Heart right ventricle (tissue), 16 donors: ENCODE measurements around the gene AMN. TPM values are rescaled to one million over a fixed set of nuclear protein-coding genes. Genes with fewer than 3 reads are reported as not detected.

Experiments used
- ATAC-seq, 8 donors: fragments of 200-7000 bp; cut with Tn5 transposase; one replicate each; pipeline ENCODE4 v1.9.1; 2020; ENCODE audit warnings: mild to moderate bottlenecking in 8 of 8, moderate library complexity in 8 of 8, moderate number of reproducible peaks in 1 of 8
- DNase-seq, 2 donors: peaks; one replicate each; pipeline ENCODE4 v3.0.0-alpha.2; 2020
- H3K27ac ChIP-seq, 10 donors: fragments of 200-600 bp; sonication (generic) in 2 of 10; one replicate each; pipeline versions ENCODE4 v1.5.0 to v1.8.0; 2020 to 2022; ENCODE audit warnings: mild to moderate bottlenecking in 3 of 10
- H3K27me3 ChIP-seq, 7 donors: fragments of 200-600 bp; one replicate each; pipeline ENCODE4 v1.8.0; 2021 to 2022; ENCODE audit warnings: mild to moderate bottlenecking in 2 of 7
- H3K36me3 ChIP-seq, 9 donors: fragments of 200-600 bp; sonication (generic) in 1 of 9; one replicate each; pipeline versions ENCODE4 v1.5.0 to v1.8.0; 2020 to 2022; ENCODE audit warnings: mild to moderate bottlenecking in 2 of 9
- H3K4me1 ChIP-seq, 9 donors: fragments of 200-600 bp; sonication (generic) in 1 of 9; one replicate each; pipeline versions ENCODE4 v1.5.0 to v1.8.0; 2020 to 2022; ENCODE audit warnings: mild to moderate bottlenecking in 4 of 9
- H3K4me3 ChIP-seq, 10 donors: fragments of 200-600 bp; sonication (generic) in 2 of 10; one replicate each; pipeline versions ENCODE4 v1.5.0 to v1.8.0; 2020 to 2022; ENCODE audit warnings: mild to moderate bottlenecking in 7 of 10, moderate library complexity in 2 of 10
- H3K9me3 ChIP-seq, 11 donors: fragments of 200-600 bp in 10 of 11; sonication (generic) in 2 of 11; one replicate each; pipeline versions ENCODE4 v1.5.0 to v1.8.0; 2013 to 2022; ENCODE audit warnings: mild to moderate bottlenecking in 2 of 11, control low read depth in 1 of 11, moderate library complexity in 1 of 11
- CTCF ChIP-seq, 9 donors: fragments of 200-600 bp; sonication (generic) in 2 of 9; IDR thresholded peaks; one replicate each; pipeline versions ENCODE4 v1.5.0 to v1.8.0; 2021 to 2022; ENCODE audit warnings: antibody characterized with exemption in 9 of 9, mild to moderate bottlenecking in 5 of 9, moderate library complexity in 1 of 9
- WGBS, 2 donors: extraction: QIAGEN DNeasy Blood & Tissue Kit; methylation state at CpG; one replicate each; pipeline ENCODE4 v1.1.7; 2013; ENCODE audit warnings: inconsistent platforms in 1 of 2; 5-methylcytosine and 5-hydroxymethylcytosine counted together
- intact Hi-C, 10 donors: fragments of 100-400 bp; cut with DNase I; formaldehyde crosslinking; loops; one replicate each; pipeline versions ENCODE4 v1.11.1 to v1.14.2; 2022
- polyA plus RNA-seq, 2 donors: library from polyadenylated mRNA; stranded (reverse); fragments of 200-250 nt; gene quantifications; one replicate each; pipeline ENCODE4 v1.2.3, GENCODE V29; 2013
- total RNA-seq, 10 donors: library from RNA; stranded (reverse); fragmentation: NEBNext Ultra II Directional in 3 of 10; extraction: Animal tissue kit (Norgen Biotek cat#: 25700) in 3 of 10; gene quantifications; one replicate each; pipeline versions ENCODE4 v1.2.1 to v1.2.4, GENCODE V29; 2021 to 2023
- donor health status: Arrhythmogenic right ventricular cardiomyopathy.
- donor health status: ischemic (EF 13 %, LVEDD 7.1; RV severe dilation, severe dysfunction).
- donor health status: healthy with polysubstance abuse.
- donor health status: DM: no; HTN: yes; CAD: no.
- donor health status: DM: no; HTN: no; CAD: no.
- donor health status: ischemic (EF 25% LVEDD 6.9; RV normal size, moderate dysfunction).
- donor health status: ischemic (EF 25% LVEDD 5.7; RV mildly dilated, moderate dysfunction).
- donor health status: healthy.
- donor health status: DM: yes; HTN: yes; CAD: no.
- donor health status: Ischemic cardiomyopathy.
- donor health status: ischemic (EF 35%, LVEDD 5.7; RV mildly dilated, moderate dysfunction).
- donor health status: nonischemic (EF 11% LVEDD 7.7; RV severe dilation, severe dysfunction).
- donor health status: DM: yes; HTN: yes; CAD: no.
- donor health status: PGD.
- donor health status: ischemic (EF 29% LVEDD 5.4; RV normal size, mild dysfunction).
- donor health status: nonischemic (EF 23%, LVEDD 6.1; RV moderate dilation, normal function).

AMN gene
- total and polyA plus RNA-seq, 12 donors: 0.15 to 0.40 (median 0.17) TPM; not detected in 9

- intact Hi-C loops: no loop called here
- Histone ChIP-seq H3K36me3 (peaks cover 0 to 97% (median 3%) of the 10 kb centered on the region in 9 donors), H3K4me1 (no peaks in the 10 kb centered on the region), H3K27me3 (no peaks in the 10 kb centered on the region), H3K4me3 (no peak overlapping the region), H3K9me3 (no peaks in the 10 kb centered on the region), H3K27ac (no peak overlapping the region)
- no peak for DNase-seq
- 97% methylated on average over 14 of the region's 14 CpGs for WGBS, 2 donors
- ATAC-seq: no peak
- TF ChIP-seq CTCF (IDR thresholded peaks at IDR 0.05): no peak
These were observed 38.9 kb upstream of the AMN start for GRCh38 chr14:102883554-102883953.

GRCh38 chr14:102885737-102886447 is 36.6 kb upstream of the AMN start:
- intact Hi-C loops: no loop called here

GRCh38 chr14:102888748-102889147 is 33.7 kb upstream of the AMN start:
- Histone ChIP-seq H3K9me3 (no peaks in the 10 kb centered on the region), H3K27me3 (no peaks in the 10 kb centered on the region), H3K36me3 (peaks cover 0 to 96% (median 9%) of the 10 kb centered on the region in 9 donors), H3K4me1 (peaks cover 0 to 6% (median 0%) of the 10 kb centered on the region in 9 donors), H3K27ac (no peak overlapping the region), H3K4me3 (no peak overlapping the region)
- ATAC-seq (no peak), DNase-seq (no peak)
- intact Hi-C loops: no loop called here
- WGBS, 2 donors: 85 to 92% methylated on average over 1 of the region's 1 CpG
- TF ChIP-seq CTCF (IDR thresholded peaks at IDR 0.05): no peak

More at GRCh38 chr14:102885737-102886447, 36.6 kb upstream of the AMN start:
- no peak for DNase-seq
- H3K36me3 ChIP-seq: peaks cover 0 to 98% (median 9%) of the 10 kb centered on the region in 9 donors
- no peak overlapping the region for H3K4me3 ChIP-seq
- H3K27ac ChIP-seq: no peak overlapping the region
- 97% methylated on average over 22 of the region's 22 CpGs for WGBS, 2 donors
- no peak for TF ChIP-seq CTCF (IDR thresholded peaks at IDR 0.05)
- H3K9me3 ChIP-seq: no peaks in the 10 kb centered on the region
- ATAC-seq: no peak
- no peaks in the 10 kb centered on the region for H3K4me1 ChIP-seq
- H3K27me3 ChIP-seq: no peaks in the 10 kb centered on the region

GRCh38 chr14:102889615-102890014 is 32.8 kb upstream of the AMN start:
- Histone ChIP-seq H3K27ac (no peak overlapping the region), H3K36me3 (peaks cover 0 to 96% (median 9%) of the 10 kb centered on the region in 9 donors), H3K9me3 (no peaks in the 10 kb centered on the region), H3K4me1 (peaks cover 0 to 8% (median 0%) of the 10 kb centered on the region in 9 donors), H3K27me3 (no peaks in the 10 kb centered on the region), H3K4me3 (no peak overlapping the region)
- DNase-seq: no peak
- ATAC-seq: no peak
- no peak for TF ChIP-seq CTCF (IDR thresholded peaks at IDR 0.05)
- intact Hi-C loops: no loop called here
- 97 to 98% methylated on average over 7 of the region's 7 CpGs for WGBS, 2 donors
